ENCODE measurements around the gene CAMK2N2. TPM values are rescaled to one million over a fixed set of nuclear protein-coding genes. Genes with fewer than 3 reads are reported as not detected.

CAMK2N2 gene
- total and polyA plus RNA-seq, 2 of the 4 experiments (the other 2 are of a cell fraction): 0.34 TPM; not detected in 1

GRCh38 chr3:184291738-184292445, 30.5 kb upstream of the CAMK2N2 start:
- no peak overlapping the region for H3K14ac ChIP-seq (replicated peaks; ENCODE audit: low read depth, low read length)
- TF ChIP-seq, protein P1, sequence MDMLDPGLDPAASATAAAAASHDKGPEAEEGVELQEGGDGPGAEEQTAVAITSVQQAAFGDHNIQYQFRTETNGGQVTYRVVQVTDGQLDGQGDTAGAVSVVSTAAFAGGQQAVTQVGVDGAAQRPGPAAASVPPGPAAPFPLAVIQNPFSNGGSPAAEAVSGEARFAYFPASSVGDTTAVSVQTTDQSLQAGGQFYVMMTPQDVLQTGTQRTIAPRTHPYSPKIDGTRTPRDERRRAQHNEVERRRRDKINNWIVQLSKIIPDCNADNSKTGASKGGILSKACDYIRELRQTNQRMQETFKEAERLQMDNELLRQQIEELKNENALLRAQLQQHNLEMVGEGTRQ (IDR thresholded peaks at IDR 0.05; ENCODE audit: low read depth, low read length): no peak
- no peak for TF ChIP-seq SMC3 (IDR thresholded peaks at IDR 0.05; ENCODE audit: low read depth, low read length)
- TF ChIP-seq POLR2A (IDR thresholded peaks at IDR 0.05; ENCODE audit: low read depth, low read length): no peak
- TF ChIP-seq CTCF (conservative IDR thresholded peaks at IDR 0.05; ENCODE audit: low read depth, low read length): no peak
- no peak for TF ChIP-seq RFX5 (IDR thresholded peaks at IDR 0.05; ENCODE audit: low read depth, low read length)
- TF ChIP-seq RAD21 (IDR thresholded peaks at IDR 0.05; ENCODE audit: low read length): no peak
- no peak for TF ChIP-seq FOS (IDR thresholded peaks at IDR 0.05; ENCODE audit: low read depth, low read length)
- TF ChIP-seq MAFK (IDR thresholded peaks at IDR 0.05; ENCODE audit: low read depth, low read length): no peak
- no peak for TF ChIP-seq NFE2L2 (IDR thresholded peaks at IDR 0.05; ENCODE audit: low read depth, low read length)
- TF ChIP-seq, protein P2, sequence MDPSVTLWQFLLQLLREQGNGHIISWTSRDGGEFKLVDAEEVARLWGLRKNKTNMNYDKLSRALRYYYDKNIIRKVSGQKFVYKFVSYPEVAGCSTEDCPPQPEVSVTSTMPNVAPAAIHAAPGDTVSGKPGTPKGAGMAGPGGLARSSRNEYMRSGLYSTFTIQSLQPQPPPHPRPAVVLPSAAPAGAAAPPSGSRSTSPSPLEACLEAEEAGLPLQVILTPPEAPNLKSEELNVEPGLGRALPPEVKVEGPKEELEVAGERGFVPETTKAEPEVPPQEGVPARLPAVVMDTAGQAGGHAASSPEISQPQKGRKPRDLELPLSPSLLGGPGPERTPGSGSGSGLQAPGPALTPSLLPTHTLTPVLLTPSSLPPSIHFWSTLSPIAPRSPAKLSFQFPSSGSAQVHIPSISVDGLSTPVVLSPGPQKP (IDR thresholded peaks at IDR 0.05; ENCODE audit: borderline replicate concordance, low read depth, low read length): no peak
- TF ChIP-seq MXI1 (IDR thresholded peaks at IDR 0.05; ENCODE audit: borderline replicate concordance, low read depth, low read length): no peak
- TF ChIP-seq RCOR1 (IDR thresholded peaks at IDR 0.05; ENCODE audit: insufficient replicate concordance, low read length): no peak
- TF ChIP-seq MAZ (IDR thresholded peaks at IDR 0.05; ENCODE audit: borderline replicate concordance, low read depth, low read length): no peak
- TF ChIP-seq CEBPB (IDR thresholded peaks at IDR 0.05; ENCODE audit: low read depth, low read length): no peak
- TF ChIP-seq CHD1 (IDR thresholded peaks at IDR 0.05; ENCODE audit: low read depth, low read length): no peak
- TF ChIP-seq BHLHE40 (IDR thresholded peaks at IDR 0.05; ENCODE audit: low read depth, low read length): no peak
- no TSS peak for BruUV-seq (replicated peaks)
- no peak for DNase-seq
- no peak overlapping the region for H3K56ac ChIP-seq (ENCODE audit: extremely low read depth, insufficient read depth, low read length)
- ChIA-PET POLR2A (ENCODE audit: unreplicated experiment) (no interaction called here), CTCF (no interaction called here)
- no peak for ATAC-seq (ENCODE audit: low read depth)
- no peak overlapping the region for H3K4ac ChIP-seq (ENCODE audit: low read depth, low read length)
- H3K27me3 ChIP-seq (ENCODE audit: control insufficient read depth, insufficient read depth, low read length): peaks cover 18% of the 10 kb centered on the region; the same call in 1 of the 2 replicates
- no peak overlapping the region for H4K8ac ChIP-seq (ENCODE audit: low read depth in 2 of 2, low read length in 2 of 2)
- 70% methylated on average over 2 of the region's 21 CpGs; no CpG with 5 or more reads in 1 of the 2 experiments for WGBS, 2 experiments (ENCODE audit: extremely low coverage in 2 of 2, insufficient read length in 1 of 2)
- no peaks in the 10 kb centered on the region for H3K36me3 ChIP-seq (ENCODE audit: control insufficient read depth, insufficient read depth, low read length)
- H3K9ac ChIP-seq (ENCODE audit: low read depth, low read length): no peak overlapping the region
- H2AK5ac ChIP-seq (ENCODE audit: low read depth, low read length): no peak overlapping the region
- H2BK20ac ChIP-seq (ENCODE audit: low read depth, low read length): no peak overlapping the region
- no peak overlapping the region for H2BK5ac ChIP-seq (ENCODE audit: low read depth, low read length, poor library complexity, severe bottlenecking)
- H3K4me3 ChIP-seq (ENCODE audit: insufficient read depth, low read depth, low read length): no peak overlapping the region
- no peaks in the 10 kb centered on the region for H3K9me3 ChIP-seq (ENCODE audit: control insufficient read depth, insufficient read depth, low read length)
- no peak overlapping the region for H2BK15ac ChIP-seq (ENCODE audit: low read depth, low read length)
- H4K5ac ChIP-seq (ENCODE audit: low read depth, low read length): no peak overlapping the region
- H3K9me1 ChIP-seq (ENCODE audit: insufficient read depth, low read length): no peaks in the 10 kb centered on the region
- no peak overlapping the region for H2AK9ac ChIP-seq (replicated peaks; ENCODE audit: low read depth, low read length, poor library complexity)
- no peak overlapping the region for H3K23ac ChIP-seq (ENCODE audit: low read depth, low read length)
- no peak overlapping the region for H2BK120ac ChIP-seq (ENCODE audit: low read depth, low read length)
- H3K4me2 ChIP-seq (ENCODE audit: low read depth, low read length): no peak overlapping the region
- H3K27ac ChIP-seq (ENCODE audit: insufficient read depth, low read length): no peak overlapping the region
- no peak overlapping the region for H4K91ac ChIP-seq (ENCODE audit: insufficient read depth, low read depth, low read length)
- in situ Hi-C loops (cut with MboI; ENCODE audit: low sequenced_read_pairs): no loop called here
- intact Hi-C loops (cut with micrococcal nuclease): no loop called here
- H3K4me1 ChIP-seq (ENCODE audit: control insufficient read depth, insufficient read depth, low read length): no peaks in the 10 kb centered on the region
- no peak overlapping the region for H2AFZ ChIP-seq (replicated peaks; ENCODE audit: low read length, poor library complexity)
- H3K79me1 ChIP-seq (ENCODE audit: low read depth in 1 of 2, low read length in 2 of 2): no peaks in the 10 kb centered on the region
- H3K18ac ChIP-seq (ENCODE audit: low read depth, low read length): no peak overlapping the region
- dilution Hi-C loops (cut with HindIII; ENCODE audit: low sequenced_read_pairs, unreplicated experiment): no loop called here
- H4K20me1 ChIP-seq (ENCODE audit: insufficient read depth, low read length): no peaks in the 10 kb centered on the region

All from IMR-90 (cell line).